GM23338 (cell line): ENCODE results near the gene TBX1. TPM values are rescaled to one million over a fixed set of nuclear protein-coding genes. Genes with fewer than 3 reads are reported as not detected.

Experiments
- ATAC-seq: fragments of 200-7000 bp; cut with Tn5 transposase; 3 replicates; pipeline ENCODE4 v1.9.1; 2020
- DNase-seq: peaks from one replicate; pipeline ENCODE4 v3.0.0-alpha.2; 2015; ENCODE audit warnings: low spot score
- H2AFZ ChIP-seq: fragments of 200-600 bp; sonication (generic); 2 replicates; pipeline ENCODE4 v1.8.0; 2016; ENCODE audit warnings: antibody characterized with exemption, mild to moderate bottlenecking, moderate library complexity
- H3F3A ChIP-seq: fragments of 200-600 bp; sonication (generic); replicated peaks from 2 replicates; pipeline ENCODE4 v1.8.0; 2017; ENCODE audit warnings: antibody characterized with exemption, mixed run types, low read depth
- H3K27ac ChIP-seq: fragments of 200-600 bp; sonication (generic); 2 replicates; pipeline ENCODE4 v1.6.1; 2016; ENCODE audit warnings: low read depth
- H3K27me3 ChIP-seq: fragments of 200-600 bp; sonication (generic); 2 replicates; pipeline ENCODE4 v1.8.0; 2016; ENCODE audit warnings: mild to moderate bottlenecking, mixed run types, moderate library complexity; ENCODE audit not compliant: insufficient read depth
- H3K36me3 ChIP-seq: fragments of 200-600 bp; sonication (generic); 2 replicates; pipeline ENCODE4 v1.8.0; 2016; ENCODE audit warnings: mild to moderate bottlenecking; ENCODE audit not compliant: insufficient read depth
- H3K4me1 ChIP-seq: fragments of 200-600 bp; sonication (generic); 2 replicates; pipeline ENCODE4 v1.8.0; 2016; ENCODE audit warnings: mild to moderate bottlenecking, moderate library complexity; ENCODE audit not compliant: insufficient read depth
- H3K4me2 ChIP-seq: fragments of 200-600 bp; sonication (generic); 2 replicates; pipeline ENCODE4 v1.7.1; 2017; ENCODE audit warnings: mixed run types
- H3K4me3 ChIP-seq: fragments of 200-600 bp; sonication (generic); 2 replicates; pipeline ENCODE4 v1.6.1; 2016; ENCODE audit warnings: mixed run types
- H3K79me2 ChIP-seq: fragments of 200-600 bp; sonication (generic); replicated peaks from 2 replicates; pipeline ENCODE4 v1.8.0; 2017; ENCODE audit warnings: mild to moderate bottlenecking; ENCODE audit not compliant: insufficient read depth
- H3K9me2 ChIP-seq: fragments of 200-600 bp; sonication (generic); 2 replicates; pipeline ENCODE4 v1.8.0; 2017; ENCODE audit not compliant: insufficient read depth
- H4K20me1 ChIP-seq: fragments of 200-600 bp; sonication (generic); replicated peaks from 2 replicates; pipeline ENCODE4 v1.8.0; 2017; ENCODE audit warnings: mild to moderate bottlenecking; ENCODE audit not compliant: insufficient read depth
- H3K27ac Mint-ChIP-seq: 2 replicates; pipeline ENCODE4 v1.8.0; 2020; ENCODE audit warnings: inconsistent platforms, mild to moderate bottlenecking, moderate library complexity, mixed read lengths
- H3K27me3 Mint-ChIP-seq: 3 replicates; pipeline ENCODE4 v1.8.0; 2022; ENCODE audit warnings: low read depth, mild to moderate bottlenecking, moderate library complexity, mixed read lengths, inconsistent platforms; ENCODE audit not compliant: insufficient read depth, poor library complexity
- H3K36me3 Mint-ChIP-seq: 3 replicates; pipeline ENCODE4 v1.8.0; 2021; ENCODE audit warnings: low read depth, mild to moderate bottlenecking, inconsistent platforms, moderate library complexity, mixed read lengths
- H3K4me1 Mint-ChIP-seq: 3 replicates; pipeline ENCODE4 v1.8.0; 2020; ENCODE audit warnings: mild to moderate bottlenecking, inconsistent platforms, mixed read lengths
- H3K4me3 Mint-ChIP-seq: 3 replicates; pipeline ENCODE4 v1.8.0; 2021; ENCODE audit warnings: moderate library complexity, mild to moderate bottlenecking, inconsistent platforms, mixed read lengths
- H3K9me3 Mint-ChIP-seq: 3 replicates; pipeline ENCODE4 v1.8.0; 2020; ENCODE audit warnings: moderate library complexity, mild to moderate bottlenecking, inconsistent platforms, mixed read lengths
- CREB1 ChIP-seq: fragments of 250-450 bp; sonication (Bioruptor Pico); IDR thresholded peaks from 2 replicates; pipeline ENCODE4 v1.5.0; 2020; ENCODE audit warnings: low read depth, mild to moderate bottlenecking, moderate library complexity
- CTCF ChIP-seq, 2 experiments: fragments of 200-600 bp in 1 of 2; sonication (generic) in 1 of 2; conservative IDR thresholded peaks; 2 replicates each; pipeline versions ENCODE4 v1.5.1 to v1.6.1; 2016 to 2017; ENCODE audit warnings: antibody characterized with exemption in 2 of 2, low read depth in 2 of 2, mild to moderate bottlenecking in 2 of 2, moderate library complexity in 1 of 2
- ETS1 ChIP-seq: IDR thresholded peaks from 2 replicates; pipeline ENCODE4 v1.6.1; 2016; ENCODE audit warnings: antibody characterized with exemption
- EZH2 ChIP-seq: fragments of 200-600 bp; sonication (generic); IDR thresholded peaks from one replicate; pipeline ENCODE4 v1.8.0; 2017; ENCODE audit warnings: antibody characterized with exemption, mild to moderate bottlenecking, low read depth; ENCODE audit not compliant: unreplicated experiment
- EZH2phosphoT487 ChIP-seq: fragments of 200-600 bp; sonication (generic); IDR thresholded peaks from one replicate; pipeline ENCODE4 v1.8.1; 2018; ENCODE audit warnings: antibody characterized with exemption; ENCODE audit not compliant: unreplicated experiment
- JUNB ChIP-seq: IDR thresholded peaks from one replicate; pipeline ENCODE4 v1.6.1; 2016; ENCODE audit warnings: antibody characterized with exemption; ENCODE audit not compliant: unreplicated experiment
- NANOG ChIP-seq: IDR thresholded peaks from 2 replicates; pipeline ENCODE4 v1.6.1; 2016; ENCODE audit warnings: antibody characterized with exemption, borderline replicate concordance
- POLR2AphosphoS5 ChIP-seq: IDR thresholded peaks from 2 replicates; pipeline ENCODE4 v1.6.1; 2016; ENCODE audit warnings: antibody characterized with exemption, low read depth
- REST ChIP-seq: IDR thresholded peaks from one replicate; pipeline ENCODE4 v1.6.1; 2018; ENCODE audit warnings: antibody characterized with exemption; ENCODE audit not compliant: unreplicated experiment
- STAT1 ChIP-seq: IDR thresholded peaks from one replicate; pipeline ENCODE4 v1.6.1; 2016; ENCODE audit warnings: antibody characterized with exemption; ENCODE audit not compliant: unreplicated experiment
- ZNF114 ChIP-seq: fragments of 250-450 bp; sonication (Bioruptor Pico); IDR thresholded peaks from 2 replicates; pipeline ENCODE4 v1.5.0; 2020; ENCODE audit warnings: mild to moderate bottlenecking, moderate library complexity
- ZNF331 ChIP-seq: fragments of 250-450 bp; sonication (Bioruptor Pico); IDR thresholded peaks from 2 replicates; pipeline ENCODE4 v1.5.0; 2020; ENCODE audit warnings: low read depth, mild to moderate bottlenecking, moderate library complexity
- polyA plus RNA-seq: library from polyadenylated mRNA; unstranded; fragments of >200 nt; fragmentation: Nextera tagmentation; extraction: Ambion mirVana; gene quantifications from 2 replicates; pipeline ENCODE4 v1.2.1, GENCODE V29; 2016
- total RNA-seq: library from RNA; depleted of rRNA; stranded (reverse); fragments of >200 nt; shearing (Covaris generic); gene quantifications from 2 replicates; pipeline ENCODE4 v1.2.3, GENCODE V29; 2014

Gene TBX1
- total and polyA plus RNA-seq, 2 experiments from 2014 or later: 0.19 to 0.66 TPM

- no peak for TF ChIP-seq NANOG
- no peak for TF ChIP-seq ZNF331 (CRISPR knock-in tag)
- TF ChIP-seq ZNF114 (CRISPR knock-in tag): no peak
- TF ChIP-seq POLR2AphosphoS5: no peak
- no peak for TF ChIP-seq REST
- no peak for TF ChIP-seq JUNB
- no peak for TF ChIP-seq STAT1
These were observed 29.2 kb downstream of the TBX1 start (continued) for GRCh38 chr22:19789828-19790227.

- Mint-ChIP-seq H3K9me3 (no peaks in the 10 kb centered on the region), H3K4me3 (no peak overlapping the region)
- no peak for TF ChIP-seq CREB1 (CRISPR knock-in tag)
- no peak for TF ChIP-seq EZH2
- TF ChIP-seq STAT1: no peak
- no peak for TF ChIP-seq POLR2AphosphoS5
- TF ChIP-seq EZH2phosphoT487: no peak
- no peak for TF ChIP-seq ZNF114 (CRISPR knock-in tag)
- no peak for TF ChIP-seq ETS1
- no peak for TF ChIP-seq JUNB
- no peak for TF ChIP-seq CTCF (conservative IDR thresholded peaks at IDR 0.05; ENCODE audit: low read depth in 2 of 2)
- no peak for TF ChIP-seq REST
- no peak for TF ChIP-seq NANOG
- no peak for TF ChIP-seq ZNF331 (CRISPR knock-in tag)
These were observed 30.7 kb downstream of the TBX1 start for GRCh38 chr22:19791243-19791642.

More at GRCh38 chr22:19791243-19791642, 30.7 kb downstream of the TBX1 start:
- Histone ChIP-seq H3K36me3 (no peaks in the 10 kb centered on the region; the same call in 1 of the 2 replicates), H4K20me1 (no peaks in the 10 kb centered on the region; the same call in 1 of the 2 replicates), H3K79me2 (no peaks in the 10 kb centered on the region), H3K4me3 (no peak overlapping the region), H3K4me2 (no peak overlapping the region), H3K27ac (no peak overlapping the region), H2AFZ (no peak overlapping the region), H3F3A (no peaks in the 10 kb centered on the region), H3K9me2 (no peaks in the 10 kb centered on the region), H3K4me1 (no peaks in the 10 kb centered on the region), H3K27me3 (no peaks in the 10 kb centered on the region)
- ATAC-seq (no peak), DNase-seq (no peak)
- H3K27ac Mint-ChIP-seq: no peak overlapping the region
- H3K36me3 Mint-ChIP-seq: peaks cover 4% of the 10 kb centered on the region; the same call in 2 of the 3 replicates
- peaks cover 7% of the 10 kb centered on the region for H3K27me3 Mint-ChIP-seq
- no peaks in the 10 kb centered on the region for H3K4me1 Mint-ChIP-seq
